ENCODE measurements around the gene CD200. TPM values are rescaled to one million over a fixed set of nuclear protein-coding genes. Genes with fewer than 3 reads are reported as not detected.
A peak's percentile ranks its signal among the peaks of the same experiment; 100 is the strongest.
"Not testable (repeated sequence)": the region's sequence is repeated elsewhere in the genome, so short reads cannot be mapped to it uniquely, and the experiment has no call there.

Gene CD200
- total RNA-seq, 1 experiment from 2014 or later: 3.4 TPM

DNA sequence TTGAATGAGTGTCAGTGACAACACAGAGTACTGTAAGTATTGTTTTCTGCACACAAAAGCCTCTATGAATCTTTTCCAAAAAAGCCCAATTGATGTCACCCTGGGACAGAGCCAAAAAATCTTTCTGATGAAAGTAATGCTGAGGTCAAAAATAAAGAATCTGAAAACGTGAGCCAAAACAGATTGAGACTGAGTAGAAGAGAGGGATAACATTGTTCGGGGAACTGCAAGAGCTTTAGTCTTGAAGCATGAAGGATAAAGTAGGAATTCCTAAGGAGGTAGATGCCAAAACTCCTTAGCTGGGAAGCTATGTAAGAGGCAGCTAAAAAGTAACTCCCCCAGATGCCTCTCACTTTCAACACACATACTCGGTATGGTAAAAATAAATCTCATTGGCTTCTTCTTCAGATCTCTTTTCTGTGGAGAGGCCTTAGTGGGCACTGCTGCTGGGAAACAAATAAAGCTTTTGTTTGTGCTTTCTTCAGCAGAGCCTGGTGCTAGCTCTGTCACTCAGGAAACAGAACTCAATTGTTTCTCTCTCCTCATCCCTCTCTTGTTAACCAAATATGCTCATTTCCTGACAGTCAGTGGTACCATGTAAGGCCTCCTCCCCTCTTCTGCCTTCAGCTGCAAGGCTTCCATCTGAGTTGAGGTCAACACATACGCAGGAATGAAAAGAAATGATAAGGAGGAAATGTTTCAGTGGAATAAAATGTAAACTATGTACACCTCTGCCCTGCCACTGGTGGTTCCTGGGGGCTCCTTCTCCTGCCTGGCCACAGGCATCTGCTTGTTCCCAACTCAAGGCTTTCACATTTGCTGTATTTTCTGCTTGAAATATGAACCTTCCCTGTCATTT is 58.1 kb downstream of the CD200 start:
- DNase-seq (ENCODE audit: low read depth): peak; percentile 94

DNA sequence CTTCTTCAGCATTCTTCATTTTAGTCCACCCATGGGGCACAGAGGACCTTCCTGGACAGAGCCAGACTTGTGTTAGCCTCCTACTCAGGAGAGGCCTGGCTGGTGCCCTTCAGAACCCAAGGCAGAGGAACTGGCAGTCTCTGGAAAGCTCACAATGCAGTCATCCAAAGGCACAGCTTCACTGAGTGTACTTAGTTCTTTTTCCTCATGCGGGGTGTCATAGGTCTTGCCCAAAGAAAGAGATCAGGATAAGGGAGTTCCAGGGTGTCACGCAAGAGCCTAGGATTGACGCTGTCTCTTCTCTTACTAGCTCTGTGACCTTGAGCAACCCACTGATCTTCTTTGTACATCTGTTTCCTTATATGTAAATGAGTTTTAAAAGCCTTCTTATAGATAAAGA is 58.7 kb downstream of the CD200 start:
- DNase-seq (ENCODE audit: low read depth): no peak

DNA sequence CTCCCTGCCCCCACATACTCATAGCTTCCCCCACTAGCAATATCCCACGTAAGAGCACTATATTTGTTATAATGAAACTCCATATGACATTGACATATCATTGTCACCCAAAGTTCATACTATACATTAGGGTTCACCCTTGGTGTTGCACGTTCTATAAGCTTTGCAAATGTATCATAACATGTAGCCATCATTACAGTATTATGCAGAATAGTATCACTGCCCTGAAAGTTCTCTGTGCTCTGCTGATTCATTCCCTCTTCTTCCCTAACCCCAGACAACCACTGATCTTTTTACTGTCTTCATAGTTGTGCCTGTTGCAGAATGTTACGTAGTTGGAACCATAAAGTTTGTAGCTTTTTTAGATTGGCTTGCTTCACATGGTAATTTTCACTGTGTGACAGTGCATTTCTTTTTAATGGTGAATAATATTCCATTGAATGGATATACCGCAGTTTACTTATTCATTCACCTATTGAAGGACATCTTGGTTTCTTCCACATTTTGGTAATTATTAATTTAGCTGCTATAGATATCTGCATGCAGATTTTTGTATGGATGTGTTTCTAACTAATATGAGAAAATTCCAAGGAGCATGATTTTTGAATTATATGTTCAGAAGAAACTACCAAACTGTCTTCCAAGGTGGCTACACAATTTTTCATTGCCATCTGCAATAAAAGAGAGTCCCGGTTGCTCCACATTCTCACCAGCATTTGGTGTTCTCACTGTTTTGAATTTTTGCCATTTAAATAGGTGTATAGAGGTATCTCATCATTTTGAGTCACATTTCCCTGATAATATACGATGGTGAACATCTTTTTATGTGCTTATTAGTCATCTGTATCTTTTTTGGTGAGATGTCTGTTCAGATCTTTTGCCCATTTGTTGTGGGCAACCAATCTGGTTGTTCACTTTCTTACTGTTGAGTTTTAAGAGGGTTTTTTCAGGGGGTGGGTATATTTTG is 59.7 kb downstream of the CD200 start:
- DNase-seq (ENCODE audit: low read depth): no peak

DNA sequence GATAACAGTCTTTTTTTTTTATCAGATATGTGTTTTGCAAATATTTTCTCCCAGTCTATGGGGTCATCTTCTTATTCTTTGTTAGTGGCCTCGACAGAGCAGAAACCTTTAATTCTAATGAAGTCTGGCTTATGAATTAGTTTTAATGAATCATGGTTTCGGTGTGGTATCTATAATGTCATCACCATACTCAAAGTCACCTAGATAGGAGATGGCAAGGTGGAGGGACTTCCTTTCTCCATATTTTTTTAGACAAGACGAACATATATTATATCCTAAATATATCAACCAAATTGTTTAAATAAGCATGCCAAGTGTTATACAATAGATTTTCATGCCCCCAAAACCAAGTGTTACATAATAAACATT is 60.4 kb downstream of the CD200 start:
- no peak for DNase-seq (ENCODE audit: low read depth)

DNA sequence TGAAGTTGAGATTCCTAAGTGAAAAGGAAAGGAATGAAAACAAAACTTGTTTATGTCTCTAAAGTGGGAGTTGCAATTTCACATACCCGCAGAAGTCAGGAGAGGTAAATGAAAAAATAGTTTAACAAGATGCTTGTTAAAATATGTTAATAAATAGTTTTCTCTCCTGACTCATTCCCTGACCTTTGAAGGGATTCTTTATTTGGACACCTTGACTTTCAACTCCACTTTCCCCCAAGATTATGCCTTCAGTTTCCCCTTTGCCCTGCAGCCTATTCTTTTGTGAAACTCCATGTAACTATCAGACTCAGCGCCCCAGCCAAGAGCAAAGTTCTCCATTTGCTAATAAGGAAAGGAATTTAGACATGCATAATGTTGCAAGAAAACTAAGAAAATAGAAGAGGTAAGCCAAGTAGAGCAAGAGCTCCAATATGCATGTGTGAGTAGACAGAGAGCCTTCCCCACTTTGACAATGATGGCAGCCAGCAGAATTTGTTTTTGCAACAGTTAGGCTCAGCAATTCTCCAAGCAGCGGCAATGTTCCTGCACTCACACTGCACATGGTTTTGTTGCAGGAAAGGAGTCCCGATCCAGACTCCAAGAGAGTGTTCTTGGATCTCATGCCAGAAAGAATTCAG is 61.2 kb downstream of the CD200 start:
- no peak for DNase-seq (ENCODE audit: low read depth)

DNA sequence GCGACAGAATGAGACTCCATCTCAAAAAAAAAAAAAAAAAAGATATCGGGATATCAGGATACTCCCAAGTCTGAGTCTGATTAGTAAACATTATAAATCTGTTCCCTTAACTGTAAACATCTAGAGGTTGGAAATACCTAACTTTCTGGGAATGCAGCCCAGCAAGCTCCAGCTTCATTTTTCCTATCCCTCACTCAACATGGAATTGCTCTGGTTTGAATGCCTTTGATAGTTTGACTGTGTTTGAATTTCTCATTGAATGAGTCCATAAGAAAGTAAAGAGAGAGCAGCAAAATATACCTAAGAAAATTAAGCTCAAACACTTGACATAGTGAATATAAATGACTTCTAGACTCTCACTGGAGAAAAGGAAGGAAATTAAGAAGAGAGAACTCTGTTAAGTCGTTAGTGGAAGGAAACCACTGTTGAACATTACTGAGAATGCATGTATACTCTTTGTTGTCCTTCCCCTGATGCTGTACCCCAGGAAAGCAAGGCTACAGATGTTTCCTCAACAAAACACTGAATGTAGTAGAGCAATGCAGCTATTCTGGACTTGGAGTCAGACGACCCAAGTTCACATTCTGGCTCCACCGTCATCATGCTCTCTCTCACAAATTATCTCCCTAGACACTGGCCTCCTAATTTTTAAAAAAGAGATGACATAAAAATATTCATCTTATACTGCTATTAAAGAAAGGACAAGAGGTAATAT is 62.4 kb downstream of the CD200 start:
- no peak for DNase-seq (ENCODE audit: low read depth)

DNA sequence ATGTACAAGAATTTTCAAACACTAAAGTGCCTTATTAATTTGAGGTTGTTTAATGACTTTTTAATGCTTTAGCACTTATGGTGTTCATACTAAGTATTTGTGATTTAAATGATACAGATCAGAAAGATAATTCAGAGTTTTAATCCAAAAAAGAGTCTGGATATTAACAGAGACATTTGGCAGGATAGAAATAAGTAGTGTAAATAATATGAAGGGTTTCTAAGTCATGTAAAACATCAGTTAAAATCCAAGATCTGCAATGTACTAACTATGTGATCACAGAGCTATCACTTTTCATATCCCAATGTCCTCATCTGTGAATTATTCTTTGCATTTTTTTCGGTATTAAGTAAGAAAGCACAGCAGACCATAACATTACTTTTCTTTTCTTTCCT is 62.9 kb downstream of the CD200 start:
- DNase-seq (ENCODE audit: low read depth): no peak

DNA sequence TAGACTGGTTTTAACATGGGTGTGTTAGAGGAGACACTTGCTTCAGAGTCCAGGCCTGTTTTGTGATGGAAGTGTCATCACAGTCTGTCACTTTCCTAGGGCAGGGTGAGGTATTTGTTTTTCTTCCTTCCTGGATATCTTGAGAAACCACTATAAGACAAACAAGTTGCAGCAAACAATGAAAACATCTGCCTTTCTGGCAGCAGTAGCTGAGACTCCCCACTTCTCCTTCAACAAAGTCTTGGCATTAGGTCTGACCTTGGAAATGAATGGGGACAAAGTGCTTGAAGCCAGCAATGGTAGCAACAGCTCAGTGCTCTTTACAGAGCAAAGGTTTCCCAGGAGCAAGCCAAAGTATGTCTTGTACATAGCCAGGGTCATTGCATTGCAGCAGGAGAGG is 64.6 kb downstream of the CD200 start:
- no peak for DNase-seq (ENCODE audit: low read depth)

DNA sequence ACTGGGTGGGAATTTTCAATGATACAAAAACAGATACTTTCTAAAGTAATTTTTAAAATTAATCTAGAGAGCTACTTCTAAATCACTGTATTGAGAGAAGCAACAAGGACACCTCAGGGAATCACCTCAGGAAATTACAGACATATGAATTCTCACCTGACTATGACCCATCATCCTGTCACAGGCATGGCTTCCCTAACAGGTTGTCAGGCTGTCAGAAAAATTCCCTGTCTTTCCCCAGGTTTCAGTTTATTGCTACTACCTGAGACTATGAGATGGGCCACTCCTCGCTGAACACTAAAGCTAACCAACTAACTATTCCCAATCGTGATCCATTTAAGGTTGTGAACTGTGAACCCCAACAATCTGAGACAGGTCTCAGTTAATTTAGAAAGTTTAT is 66.1 kb downstream of the CD200 start:
- no peak for DNase-seq (ENCODE audit: low read depth)

DNA sequence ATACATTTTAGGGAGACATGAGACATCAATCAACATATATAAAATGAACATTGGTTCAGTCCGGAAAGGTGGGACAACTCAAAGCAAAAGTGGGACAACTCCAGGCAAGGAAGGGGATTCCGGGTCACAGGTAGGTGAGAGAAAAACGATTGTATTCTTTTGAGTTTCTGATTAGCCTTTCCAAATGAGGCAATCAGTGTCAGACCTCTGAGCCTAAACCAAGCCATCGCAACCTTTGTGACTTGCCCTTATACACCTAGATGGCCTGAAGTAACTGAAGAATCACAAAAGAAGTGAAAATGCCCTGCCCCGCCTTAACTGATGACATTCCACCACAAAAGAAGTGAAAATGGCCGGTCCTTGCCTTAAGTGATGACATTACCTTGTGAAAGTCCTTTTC is 66.6 kb downstream of the CD200 start:
- not testable (repeated sequence) for DNase-seq (ENCODE audit: low read depth)

DNA sequence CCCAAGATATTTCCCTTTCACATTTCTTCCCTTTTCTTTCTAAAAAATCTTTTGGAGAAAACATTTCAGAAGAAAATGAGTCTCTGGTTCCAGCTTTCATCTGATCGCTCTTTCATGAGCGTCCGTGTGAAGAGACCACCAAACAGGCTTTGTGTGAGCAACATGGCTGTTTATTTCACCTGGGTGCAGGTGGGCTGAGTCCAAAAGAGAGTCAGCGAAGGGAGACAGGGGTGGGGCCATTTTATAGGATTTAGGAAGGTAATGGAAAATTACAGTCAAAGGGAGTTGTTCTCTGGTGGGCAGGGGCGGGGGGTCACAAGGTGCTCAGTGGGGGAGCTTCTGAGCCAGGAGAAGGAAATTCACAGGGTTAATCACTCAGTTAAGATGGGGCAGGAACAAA is 67.4 kb downstream of the CD200 start:
- DNase-seq (ENCODE audit: low read depth): not testable (repeated sequence)

DNA sequence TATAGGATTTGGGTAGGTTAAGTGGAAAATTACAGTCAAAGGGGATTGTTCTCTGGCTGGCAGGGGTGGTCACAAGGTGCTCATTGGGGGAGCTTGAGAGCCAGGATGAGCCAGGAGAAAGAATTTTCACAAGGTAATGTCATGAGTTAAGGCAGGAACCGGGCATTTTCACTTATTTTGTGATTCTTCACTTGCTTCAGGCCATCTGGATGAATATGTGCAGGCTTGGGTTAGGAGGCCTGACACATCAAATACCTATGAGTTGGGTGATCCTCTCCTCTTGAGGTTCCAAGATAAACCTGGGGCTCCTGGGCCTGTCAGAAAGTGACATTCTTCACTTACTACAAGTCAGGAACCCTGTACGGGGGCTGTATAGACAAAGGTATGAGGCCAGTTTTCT is 68.7 kb downstream of the CD200 start:
- DNase-seq (ENCODE audit: low read depth): no peak

DNA sequence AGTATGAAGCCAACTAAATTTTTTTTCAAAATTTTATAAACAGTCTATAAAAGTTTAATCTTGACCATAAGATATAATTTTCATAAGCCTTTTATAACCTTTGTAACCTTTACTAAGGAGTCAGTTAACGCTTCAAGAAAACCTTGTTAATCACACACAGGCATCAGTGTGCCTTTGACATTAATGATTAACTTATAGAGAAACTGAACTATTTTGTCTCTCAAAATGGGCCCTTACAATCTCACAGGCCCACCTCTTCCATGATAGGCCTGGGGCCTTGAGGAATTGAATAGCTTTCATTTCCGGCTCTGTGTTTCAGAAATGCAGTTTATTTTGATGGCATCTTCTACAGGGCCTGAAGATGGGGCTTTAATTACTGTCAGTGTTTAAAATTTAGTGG is 70.1 kb downstream of the CD200 start:
- DNase-seq (ENCODE audit: low read depth): no peak

DNA sequence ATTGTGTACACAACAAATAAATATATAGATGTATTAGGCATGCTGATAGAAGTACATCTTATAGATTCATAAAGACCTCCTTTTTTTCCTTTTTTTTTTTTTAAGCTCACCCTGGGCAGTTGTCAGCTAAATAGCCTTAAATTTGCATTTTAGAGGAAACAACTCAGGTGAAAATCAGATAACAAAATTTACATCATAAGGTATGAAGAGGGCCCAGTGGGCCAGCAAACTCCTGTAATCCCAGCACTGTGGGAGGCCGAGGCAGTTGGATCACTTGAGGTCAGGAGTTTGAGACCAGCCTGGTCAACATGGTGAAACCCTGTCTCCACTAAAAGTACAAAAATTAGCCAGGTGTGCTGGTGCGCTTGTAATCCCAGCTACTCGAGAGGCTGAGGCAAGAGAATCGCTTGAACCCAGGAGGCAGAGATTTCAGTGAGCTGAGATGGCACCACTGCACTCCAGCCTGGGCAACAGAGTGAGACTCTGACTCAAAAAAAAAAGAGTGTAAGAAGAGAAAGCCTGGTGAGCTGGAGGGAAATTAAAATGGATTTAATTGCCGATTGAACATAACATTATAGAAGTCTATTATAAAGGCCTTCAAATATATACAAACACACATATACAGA is 72.1 kb downstream of the CD200 start:
- DNase-seq (ENCODE audit: low read depth): not testable (repeated sequence)

DNA sequence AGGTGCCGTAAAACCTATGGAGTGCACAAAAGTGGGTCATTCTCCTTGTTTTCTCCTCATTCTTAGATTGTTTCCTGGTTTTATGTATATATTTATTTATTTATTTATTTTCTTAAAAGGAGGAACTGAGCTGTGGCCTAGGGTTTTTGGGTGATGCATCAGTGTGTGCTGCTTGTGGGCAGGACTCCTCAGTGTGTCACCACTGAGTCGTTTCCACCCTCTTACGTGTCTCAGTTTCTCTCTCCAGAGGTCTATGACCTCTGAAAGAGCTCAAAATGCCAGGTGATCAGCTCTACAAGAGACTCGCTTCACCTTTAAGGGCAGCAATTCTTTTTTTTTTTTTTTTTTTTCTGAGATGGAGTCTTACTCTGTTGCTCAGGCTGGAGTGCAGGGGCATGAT is 72.9 kb downstream of the CD200 start:
- no peak for DNase-seq (ENCODE audit: low read depth)

DNA sequence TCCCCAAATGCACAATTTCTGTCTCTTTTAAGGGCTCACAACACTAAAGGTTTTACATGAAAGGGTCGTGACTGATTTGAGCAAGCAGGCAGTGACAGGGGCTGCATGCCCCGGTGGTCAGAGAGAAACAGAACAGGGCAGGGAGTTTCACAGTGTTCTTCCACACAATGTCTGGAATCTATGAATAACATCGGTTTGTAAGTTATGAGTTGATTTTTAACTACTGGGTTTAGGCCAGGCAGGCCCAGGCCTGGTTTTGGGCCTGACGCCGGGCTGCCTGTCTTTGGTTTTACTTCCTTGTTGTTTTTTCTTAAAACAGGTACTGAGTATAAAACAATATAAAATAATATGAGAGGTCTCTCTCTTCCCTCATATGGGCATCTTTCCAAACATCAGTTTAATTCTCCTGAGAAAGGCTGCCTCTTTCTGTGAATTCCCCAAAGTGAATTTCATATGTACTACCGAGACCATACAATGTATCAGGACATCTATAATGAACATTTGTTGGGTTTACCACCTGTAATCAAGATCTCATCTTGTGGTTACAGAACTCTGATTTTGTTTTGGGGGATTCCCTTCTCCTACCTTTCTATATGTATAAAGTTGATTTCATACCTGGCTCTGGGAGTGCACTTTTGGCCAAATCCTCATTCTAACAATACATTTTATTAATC is 74.4 kb downstream of the CD200 start:
- no peak for DNase-seq (ENCODE audit: low read depth)

DNA sequence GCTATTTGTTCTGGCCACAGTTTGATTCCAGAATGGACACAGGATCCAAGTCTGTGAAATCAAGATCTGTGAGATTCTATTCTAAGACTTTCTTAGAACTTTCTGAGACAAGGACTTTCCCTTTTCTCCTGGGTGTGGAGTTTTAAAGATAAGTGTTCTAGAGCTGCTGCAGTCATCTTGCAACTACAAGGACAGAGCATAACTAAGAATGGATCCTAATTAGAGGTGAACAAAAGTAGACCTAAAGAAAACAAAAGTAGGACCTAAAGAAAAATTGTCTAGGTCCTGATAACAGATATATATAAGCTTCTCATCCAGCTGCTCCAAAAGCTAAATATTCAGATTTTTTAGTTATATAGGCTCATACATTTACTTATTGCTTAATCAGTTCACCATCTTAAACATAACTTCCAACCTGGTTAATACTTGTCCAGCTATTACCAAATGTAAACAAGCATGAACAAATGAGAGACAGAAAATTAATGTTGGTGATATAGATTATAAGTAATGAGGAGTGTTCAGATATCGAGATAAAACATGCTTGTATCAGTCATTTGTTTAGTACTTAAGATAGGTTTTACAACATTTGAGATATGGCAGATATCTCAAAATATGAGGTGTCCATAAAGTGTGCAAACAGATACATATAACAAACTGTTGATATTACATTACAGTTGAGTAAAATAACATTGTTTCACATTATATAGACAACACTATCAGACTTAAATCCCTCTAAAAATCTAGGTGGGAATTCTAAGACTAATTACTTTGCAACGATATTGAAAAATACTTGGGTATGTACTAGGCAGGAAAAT is 75.1 kb downstream of the CD200 start:
- no peak for DNase-seq (ENCODE audit: low read depth)

DNA sequence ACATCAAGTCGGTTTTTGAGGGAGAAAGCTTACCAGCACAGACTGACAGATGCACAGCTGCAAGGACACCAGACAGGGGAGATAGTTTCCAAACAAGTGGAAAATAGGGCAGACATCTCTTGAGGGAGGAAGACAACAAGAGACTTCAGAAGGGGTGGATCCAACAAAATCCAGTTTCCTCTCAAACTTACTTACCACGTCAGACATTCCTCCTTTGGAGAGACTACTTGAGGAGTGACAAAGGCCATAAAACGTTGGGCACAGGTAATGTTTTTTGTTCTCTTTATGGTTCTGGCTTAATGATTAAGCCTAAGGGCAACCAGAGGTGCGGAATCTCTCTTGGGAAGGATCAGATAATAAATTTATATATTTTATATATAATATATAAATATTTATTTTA is 76.1 kb downstream of the CD200 start:
- no peak for DNase-seq (ENCODE audit: low read depth)

DNA sequence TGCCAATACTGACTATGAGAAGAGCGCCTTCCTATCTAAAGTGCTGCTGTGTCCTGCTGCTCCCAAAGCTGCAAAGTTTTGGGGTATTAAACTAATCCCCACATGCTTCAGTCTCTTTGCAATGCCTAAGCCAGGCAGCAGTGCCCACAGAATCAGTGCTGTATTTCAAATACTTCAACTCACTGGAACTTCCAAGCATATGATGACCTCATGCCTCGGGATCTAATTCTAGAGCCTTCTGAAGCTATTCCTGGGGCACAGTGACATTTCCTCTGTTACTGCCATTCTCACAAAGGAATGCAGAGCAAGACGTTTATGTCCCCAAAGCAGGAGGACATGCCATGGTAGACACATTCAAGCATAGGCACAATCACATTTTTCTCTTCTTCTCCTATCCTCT is 78.5 kb downstream of the CD200 start:
- DNase-seq (ENCODE audit: low read depth): no peak

Data from RPMI7951 (cell line).